Esophagus muscularis mucosa (tissue), 4 donors: Measurements from ENCODE around the gene ZMAT2. TPM values are rescaled to one million over a fixed set of nuclear protein-coding genes. Genes with fewer than 3 reads are reported as not detected.

Source experiments
- small RNA-seq, 3 donors: library from RNA; depleted of rRNA; stranded (forward); fragments of <200 nt; gene quantifications; one replicate each; pipeline ENCODE3, GENCODE V24; 2016
- total RNA-seq, 4 donors: library from RNA; depleted of rRNA; stranded (reverse); fragments of >200 nt; gene quantifications; one replicate each; pipeline versions ENCODE4 v1.1.0 to v1.2.1, GENCODE V29; 2016

Gene ZMAT2
- total RNA-seq, 4 donors from 2014 or later, result 30.8 to 45.1 (median 38.0) TPM

Small RNAs within 50 kb of the gene (small RNA-seq; reads per million reads assigned to genes)
- gene VTRNA1-1 (64.3 to 184 (median 97.4) reads per million in 3 donors), gene VTRNA1-2 (0.17 to 1.7 (median 0.19) reads per million in 3 donors), gene VTRNA1-3 (0 to 0.74 (median 0.17) reads per million in 3 donors)

Other genes starting within 250 kb of the ZMAT2 start
- 10 to 100 TPM in 1 of 4 donors, 1 to 10 TPM in 3; 7.8 to 25.3 (median 9.2) TPM for gene EIF4EBP3, start 152.8 kb upstream of the ZMAT2 start, total RNA-seq
- 10 to 100 TPM; 17.4 to 29.2 (median 24.7) TPM for gene SRA1, start 143.0 kb upstream of the ZMAT2 start, total RNA-seq
- 10 to 100 TPM in 3 of 4 donors, 1 to 10 TPM in 1; 6.8 to 12.5 (median 11.8) TPM for gene APBB3, start 135.8 kb upstream of the ZMAT2 start, total RNA-seq
- gene SLC35A4, start 135.6 kb upstream of the ZMAT2 start, total RNA-seq, result 10 to 100 TPM; 27.8 to 45.1 (median 36.6) TPM
- 100 to 1,000 TPM in 1 of 4 donors, 10 to 100 TPM in 3; 34.9 to 125 (median 56.1) TPM for gene CD14, start 67.3 kb upstream of the ZMAT2 start, total RNA-seq
- gene TMCO6, start 61.0 kb upstream of the ZMAT2 start, total RNA-seq, result 10 to 100 TPM; 14.0 to 41.4 (median 22.2) TPM
- 10 to 100 TPM; 52.3 to 63.3 (median 57.4) TPM for gene NDUFA2, start 52.8 kb upstream of the ZMAT2 start, total RNA-seq
- gene IK, start 52.6 kb upstream of the ZMAT2 start, total RNA-seq, result 100 to 1,000 TPM in 3 of 4 donors, 10 to 100 TPM in 1; 98.7 to 159 (median 148) TPM
- gene WDR55, start 35.5 kb upstream of the ZMAT2 start, total RNA-seq, result 10 to 100 TPM; 17.7 to 23.8 (median 20.6) TPM
- under 1 TPM in 3 of 4 donors, not detected in 1; 0.46 to 0.83 (median 0.66) TPM for gene DND1, start 26.9 kb upstream of the ZMAT2 start, total RNA-seq
- gene HARS1, start 9.1 kb upstream of the ZMAT2 start, total RNA-seq, result 10 to 100 TPM; 45.7 to 68.7 (median 59.9) TPM
- 10 to 100 TPM; 19.1 to 22.2 (median 19.2) TPM for gene HARS2, start 9.0 kb upstream of the ZMAT2 start, total RNA-seq
- gene PCDHA1, start 85.7 kb downstream of the ZMAT2 start, total RNA-seq, result not detected
- gene PCDHA2, start 94.4 kb downstream of the ZMAT2 start, total RNA-seq, result under 1 TPM in 3 of 4 donors, not detected in 1; 0.13 to 0.42 (median 0.34) TPM
- 1 to 10 TPM in 3 of 4 donors, under 1 TPM in 1; 0.17 to 1.9 (median 1.2) TPM for gene PCDHA3, start 100.6 kb downstream of the ZMAT2 start, total RNA-seq
- gene PCDHA4, start 106.6 kb downstream of the ZMAT2 start, total RNA-seq, result 1 to 10 TPM in 1 of 4 donors, under 1 TPM in 3; 0.45 to 1.1 (median 0.66) TPM
- under 1 TPM; 0.17 to 0.69 (median 0.30) TPM for gene PCDHA5, start 121.2 kb downstream of the ZMAT2 start, total RNA-seq
- under 1 TPM; 0.33 to 0.97 (median 0.76) TPM for gene PCDHA6, start 127.5 kb downstream of the ZMAT2 start, total RNA-seq
- gene PCDHA7, start 133.8 kb downstream of the ZMAT2 start, total RNA-seq, result 1 to 10 TPM in 1 of 4 donors, under 1 TPM in 3; 0.17 to 1.0 (median 0.37) TPM
- under 1 TPM in 2 of 4 donors, not detected in 2; 0.29 to 0.83 TPM for gene PCDHA8, start 140.7 kb downstream of the ZMAT2 start, total RNA-seq
- gene PCDHA9, start 147.9 kb downstream of the ZMAT2 start, total RNA-seq, result under 1 TPM; under 0.01 to 0.42 (median 0.15) TPM
- gene PCDHA10, start 155.4 kb downstream of the ZMAT2 start, total RNA-seq, result 1 to 10 TPM in 2 of 4 donors, under 1 TPM in 2; 0.33 to 1.6 (median 1.0) TPM
- under 1 TPM; 0.17 to 0.69 (median 0.34) TPM for gene PCDHA11, start 168.5 kb downstream of the ZMAT2 start, total RNA-seq
- 1 to 10 TPM in 3 of 4 donors, under 1 TPM in 1; 0.66 to 4.8 (median 2.5) TPM for gene PCDHA12, start 174.9 kb downstream of the ZMAT2 start, total RNA-seq
- 1 to 10 TPM in 1 of 4 donors, under 1 TPM in 3; 0.39 to 2.1 (median 0.76) TPM for gene PCDHA13, start 181.7 kb downstream of the ZMAT2 start, total RNA-seq
- gene PCDHAC1, start 225.9 kb downstream of the ZMAT2 start, total RNA-seq, result 1 to 10 TPM; 1.7 to 5.4 (median 4.4) TPM